Adipocyte (in vitro differentiated cells): ENCODE data around the gene CDH4.

ENCODE experiments used
- DNase-seq: peaks from one replicate; pipeline ENCODE4 v3.0.0-alpha.2; 2015; ENCODE audit warnings: low read depth
- H3K27me3 ChIP-seq: replicated peaks from 2 replicates; pipeline ENCODE4 v1.7.0; 2013; ENCODE audit warnings: mild to moderate bottlenecking, low read length, moderate library complexity; ENCODE audit not compliant: control insufficient read depth, insufficient read depth
- H3K36me3 ChIP-seq: 2 replicates; pipeline ENCODE4 v1.7.0; 2013; ENCODE audit warnings: low read length, mild to moderate bottlenecking, moderate library complexity; ENCODE audit not compliant: control insufficient read depth, insufficient read depth, severe bottlenecking
- H3K4me1 ChIP-seq: 2 replicates; pipeline ENCODE4 v1.7.0; 2013; ENCODE audit warnings: mild to moderate bottlenecking, low read length, moderate library complexity; ENCODE audit not compliant: control insufficient read depth, insufficient read depth
- H3K4me3 ChIP-seq: 2 replicates; pipeline ENCODE4 v1.7.0; 2013; ENCODE audit warnings: mild to moderate bottlenecking, low read length, moderate library complexity
- H3K9ac ChIP-seq: 2 replicates; pipeline ENCODE4 v1.7.0; 2013; ENCODE audit warnings: mild to moderate bottlenecking, low read length, moderate library complexity
- H3K9me3 ChIP-seq: 2 replicates; pipeline ENCODE4 v1.7.0; 2013; ENCODE audit warnings: mild to moderate bottlenecking, low read length, moderate library complexity; ENCODE audit not compliant: control insufficient read depth

CDH4 gene

GRCh38 chr20:61878478-61879302 is 626.6 kb downstream of the CDH4 start:
- DNase-seq = no peak
- H3K9ac ChIP-seq = no peak overlapping the region

GRCh38 chr20:61879303-61879620 is 627.2 kb downstream of the CDH4 start:
- Histone ChIP-seq H3K36me3 (no peaks in the 10 kb centered on the region), H3K9me3 (no peaks in the 10 kb centered on the region), H3K4me3 (no peak overlapping the region), H3K27me3 (peaks cover 26% of the 10 kb centered on the region), H3K4me1 (no peaks in the 10 kb centered on the region), H3K9ac (no peak overlapping the region)
- no peak for DNase-seq

More at GRCh38 chr20:61878478-61879302, 626.6 kb downstream of the CDH4 start:
- Histone ChIP-seq H3K9me3 (no peaks in the 10 kb centered on the region), H3K4me3 (no peak overlapping the region), H3K27me3 (peaks cover 26% of the 10 kb centered on the region), H3K4me1 (no peaks in the 10 kb centered on the region), H3K36me3 (no peaks in the 10 kb centered on the region)

GRCh38 chr20:61879694-61880093 is 627.6 kb downstream of the CDH4 start:
- no peak overlapping the region for H3K4me3 ChIP-seq

GRCh38 chr20:61880706-61881105 is 628.6 kb downstream of the CDH4 start:
- no peaks in the 10 kb centered on the region for H3K36me3 ChIP-seq
- H3K4me3 ChIP-seq = no peak overlapping the region
- no peak for DNase-seq
- no peak overlapping the region for H3K9ac ChIP-seq
- H3K4me1 ChIP-seq = no peaks in the 10 kb centered on the region
- H3K9me3 ChIP-seq = no peaks in the 10 kb centered on the region
- H3K27me3 ChIP-seq = peaks cover 34% of the 10 kb centered on the region

More at GRCh38 chr20:61879694-61880093, 627.6 kb downstream of the CDH4 start:
- Histone ChIP-seq H3K36me3 (no peaks in the 10 kb centered on the region), H3K9me3 (no peaks in the 10 kb centered on the region), H3K4me1 (no peaks in the 10 kb centered on the region), H3K27me3 (peaks cover 26% of the 10 kb centered on the region), H3K9ac (no peak overlapping the region)
- DNase-seq = no peak

- H3K9ac ChIP-seq = no peak overlapping the region
- H3K27me3 ChIP-seq = peaks cover 38% of the 10 kb centered on the region
- H3K4me1 ChIP-seq = no peaks in the 10 kb centered on the region
- H3K9me3 ChIP-seq = no peaks in the 10 kb centered on the region
- DNase-seq = no peak
- H3K4me3 ChIP-seq = no peak overlapping the region
- no peaks in the 10 kb centered on the region for H3K36me3 ChIP-seq
These were observed 629.4 kb downstream of the CDH4 start for GRCh38 chr20:61881416-61881815.

- peaks cover 38% of the 10 kb centered on the region for H3K27me3 ChIP-seq
- H3K36me3 ChIP-seq = no peaks in the 10 kb centered on the region
- DNase-seq = no peak
- H3K4me1 ChIP-seq = no peaks in the 10 kb centered on the region
- no peak overlapping the region for H3K9ac ChIP-seq
- H3K4me3 ChIP-seq = no peak overlapping the region
- H3K9me3 ChIP-seq = no peaks in the 10 kb centered on the region
These were observed 629.8 kb downstream of the CDH4 start for GRCh38 chr20:61881861-61882260.

GRCh38 chr20:61882716-61883615 is 630.9 kb downstream of the CDH4 start:
- no peak for DNase-seq
- Histone ChIP-seq H3K9ac (no peak overlapping the region), H3K36me3 (no peaks in the 10 kb centered on the region), H3K4me3 (no peak overlapping the region), H3K9me3 (no peaks in the 10 kb centered on the region), H3K27me3 (peaks cover 41% of the 10 kb centered on the region), H3K4me1 (no peaks in the 10 kb centered on the region)

- no peak for DNase-seq
- Histone ChIP-seq H3K27me3 (peaks cover 41% of the 10 kb centered on the region), H3K4me3 (no peak overlapping the region), H3K4me1 (no peaks in the 10 kb centered on the region), H3K36me3 (no peaks in the 10 kb centered on the region), H3K9me3 (no peaks in the 10 kb centered on the region), H3K9ac (no peak overlapping the region)
These were observed 631.9 kb downstream of the CDH4 start for GRCh38 chr20:61883857-61884393.

GRCh38 chr20:61884571-61885389 is 632.7 kb downstream of the CDH4 start:
- no peak overlapping the region for H3K9ac ChIP-seq
- no peaks in the 10 kb centered on the region for H3K36me3 ChIP-seq
- DNase-seq = no peak
- no peak overlapping the region for H3K4me3 ChIP-seq
- H3K27me3 ChIP-seq = peaks cover 35% of the 10 kb centered on the region
- H3K9me3 ChIP-seq = no peaks in the 10 kb centered on the region
- H3K4me1 ChIP-seq = no peaks in the 10 kb centered on the region

GRCh38 chr20:61885759-61886715 is 634.0 kb downstream of the CDH4 start:
- no peak for DNase-seq
- H3K9me3 ChIP-seq = no peaks in the 10 kb centered on the region
- H3K9ac ChIP-seq = no peak overlapping the region
- H3K36me3 ChIP-seq = no peaks in the 10 kb centered on the region
- H3K4me1 ChIP-seq = no peaks in the 10 kb centered on the region
- no peak overlapping the region for H3K4me3 ChIP-seq
- peaks cover 28% of the 10 kb centered on the region for H3K27me3 ChIP-seq
